Lung microvascular endothelial cell (primary cell): ENCODE measurements around the gene MGST1. TPM values are rescaled to one million over a fixed set of nuclear protein-coding genes. Genes with fewer than 3 reads are reported as not detected.
A peak's percentile ranks its signal among the peaks of the same experiment; 100 is the strongest.

Source experiments
- DNase-seq, 2 donors: peaks; one replicate each; pipeline versions ENCODE4 v3.0.0 to v3.0.0-alpha.2; 2010; ENCODE audit warnings: low read depth in 2 of 2
- total RNA-seq: library from RNA; depleted of rRNA; stranded (reverse); fragments of >200 nt; gene quantifications from 2 replicates; pipeline ENCODE4 v1.2.1, GENCODE V29; 2014

The MGST1 gene, protein sequence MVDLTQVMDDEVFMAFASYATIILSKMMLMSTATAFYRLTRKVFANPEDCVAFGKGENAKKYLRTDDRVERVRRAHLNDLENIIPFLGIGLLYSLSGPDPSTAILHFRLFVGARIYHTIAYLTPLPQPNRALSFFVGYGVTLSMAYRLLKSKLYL
- total RNA-seq, result 10.5 and 12.9 TPM in 2 replicates

DNA sequence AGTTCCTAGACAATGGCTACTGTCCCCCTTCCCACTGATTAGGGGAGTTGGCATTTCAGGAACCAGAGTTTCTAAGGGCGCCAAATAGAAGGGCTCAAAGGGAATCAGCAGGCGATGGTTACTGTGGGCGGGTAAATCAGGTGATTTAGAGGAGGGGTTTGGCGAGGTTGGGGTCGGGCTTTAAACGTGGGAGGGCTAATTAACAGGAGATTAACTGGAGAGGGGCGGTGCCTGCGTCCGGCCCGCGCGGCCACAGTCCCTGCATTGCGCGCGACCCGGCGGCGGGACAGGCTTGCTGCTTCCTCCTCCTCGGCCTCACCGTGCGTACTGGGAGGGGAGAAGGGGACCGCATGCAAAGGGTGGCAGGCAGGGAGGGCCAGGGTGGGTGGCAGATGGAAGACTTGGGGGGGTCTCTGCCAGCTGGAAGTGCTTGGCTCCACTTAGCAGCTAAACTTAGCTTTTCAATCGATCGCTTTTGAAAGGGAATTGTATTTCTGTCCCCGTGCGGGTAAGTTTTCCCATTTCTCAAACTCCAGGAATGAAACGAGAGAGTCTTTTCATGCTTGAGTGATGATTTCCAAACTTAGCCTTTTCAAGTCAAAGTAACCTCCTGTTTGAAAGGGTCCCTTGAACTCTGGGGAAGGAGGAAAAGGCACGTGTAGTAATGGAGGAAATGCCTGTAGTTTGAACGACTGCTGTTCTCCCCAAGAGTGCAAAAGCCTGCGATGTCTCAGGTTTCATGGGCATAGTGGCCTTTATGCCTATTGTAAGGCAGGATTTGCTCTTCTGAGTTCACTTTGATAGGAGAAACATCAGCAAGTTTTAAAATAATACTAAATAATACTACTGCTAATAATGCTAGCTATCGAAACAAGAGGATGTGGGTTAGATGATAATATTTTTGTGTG is at the start of gene MGST1:
Gene MGST1 (plus strand): TSS at position 255 of the 908 bp plus-strand sequence. CDS start 6,608 bp downstream, outside the sequence.
- DNase-seq, result peak; percentile 66 to 80

DNA sequence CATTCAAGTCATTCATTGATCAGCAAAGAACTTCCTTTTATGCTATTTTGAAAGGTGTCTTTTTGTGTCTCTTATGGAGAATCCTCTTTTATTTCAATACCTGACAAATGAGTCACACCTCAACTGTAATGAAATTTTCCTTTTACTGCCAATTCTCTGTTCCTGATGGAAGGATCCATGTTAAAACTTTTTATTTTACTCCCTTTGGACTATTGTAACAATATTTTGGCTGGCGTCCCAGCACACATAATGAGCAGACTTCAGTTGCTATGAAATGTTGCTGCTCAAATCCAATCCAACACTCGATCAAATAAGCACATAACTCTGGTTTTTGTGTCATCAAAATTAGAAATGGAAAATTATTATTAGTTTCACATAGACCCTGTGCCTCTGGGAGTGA is 48.0 kb upstream of the MGST1 start:
- peak in 1 of 2 donors; percentile 1 for DNase-seq

DNA sequence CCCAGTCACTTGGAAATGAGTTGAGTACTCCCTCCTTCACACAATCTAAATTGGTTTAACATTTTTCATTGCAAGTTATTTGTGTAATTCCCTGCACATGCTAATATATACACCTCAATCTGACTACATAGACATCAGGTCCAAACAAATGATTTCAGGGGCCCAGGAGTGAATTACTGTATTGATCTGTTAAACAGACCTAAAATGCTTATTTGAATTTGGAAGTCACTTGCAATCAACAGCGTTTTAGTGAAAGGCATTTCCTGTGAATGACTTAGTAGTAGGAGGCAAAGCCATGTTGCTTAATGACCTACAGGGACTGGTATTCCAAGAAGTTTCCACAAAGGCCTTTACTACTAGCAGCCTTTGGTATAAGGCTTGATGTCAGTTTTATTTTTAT is 47.3 kb upstream of the MGST1 start:
- DNase-seq, result no peak

DNA sequence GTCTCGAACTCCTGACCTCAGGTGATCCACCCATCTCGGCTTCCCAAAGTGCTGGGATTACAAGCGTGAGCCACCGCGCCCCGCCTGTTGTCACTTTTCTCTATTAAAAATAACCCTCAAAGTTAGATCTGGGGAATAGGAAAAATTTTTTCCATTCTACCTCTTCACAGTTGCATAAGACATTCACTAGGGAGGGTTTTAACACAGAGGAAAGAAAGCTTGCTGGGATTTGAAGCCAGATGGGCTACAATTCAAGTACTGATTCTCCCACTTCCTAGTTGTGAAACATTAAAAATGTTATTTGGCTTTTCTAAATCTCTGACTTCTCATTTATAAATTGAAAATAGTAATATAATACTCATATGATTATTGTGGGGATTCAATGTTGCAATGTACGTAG is 46.7 kb upstream of the MGST1 start:
- no peak for DNase-seq

DNA sequence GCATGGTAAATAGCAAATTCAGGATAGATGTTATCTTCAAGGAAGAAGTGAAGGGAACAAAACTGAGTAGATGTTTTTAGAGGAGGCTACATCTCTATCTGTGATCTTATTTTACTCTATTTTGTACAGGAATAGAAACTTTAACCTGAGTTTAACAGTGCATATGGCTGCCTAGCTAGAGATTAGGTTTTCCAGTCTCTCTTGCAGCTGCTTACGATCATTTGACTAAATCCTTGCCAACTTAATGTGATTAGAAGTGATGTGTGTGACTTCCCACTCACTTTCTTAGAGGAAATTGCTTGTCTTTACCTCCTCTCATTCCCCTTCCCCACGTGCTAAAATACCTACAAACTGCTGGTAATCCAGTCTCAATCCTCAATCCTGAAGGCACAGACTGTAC is 43.5 kb upstream of the MGST1 start:
- DNase-seq, result no peak

DNA sequence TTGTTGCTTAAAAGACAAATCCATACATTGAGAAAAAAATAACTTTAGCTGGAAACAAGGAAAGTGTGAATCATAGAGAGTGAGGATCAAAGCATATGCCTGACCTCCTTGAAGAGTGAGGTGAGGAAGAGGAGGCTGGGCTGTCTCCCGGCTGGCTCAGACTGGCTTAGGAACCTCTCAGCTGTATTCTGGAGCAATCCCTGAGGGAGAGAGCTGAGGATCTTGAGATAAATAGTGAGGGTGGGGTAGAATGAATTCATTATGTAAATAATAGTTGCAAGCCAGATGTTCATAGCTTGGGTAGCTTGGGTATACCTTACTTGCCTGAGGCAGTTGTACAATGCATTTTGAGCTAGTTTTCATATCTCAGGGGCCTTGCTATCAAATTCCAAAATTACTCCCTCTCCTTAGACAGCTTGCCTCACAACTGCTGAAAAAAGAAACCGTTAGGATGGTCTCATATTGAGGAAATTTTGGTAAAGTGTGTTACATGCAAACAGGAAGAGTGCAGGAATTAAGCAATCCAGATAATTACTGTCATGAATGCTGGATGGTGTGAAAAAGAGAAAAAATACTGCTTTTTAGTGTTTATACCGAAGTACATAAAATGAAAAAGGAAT is 39.5 kb upstream of the MGST1 start:
- DNase-seq, result no peak

DNA sequence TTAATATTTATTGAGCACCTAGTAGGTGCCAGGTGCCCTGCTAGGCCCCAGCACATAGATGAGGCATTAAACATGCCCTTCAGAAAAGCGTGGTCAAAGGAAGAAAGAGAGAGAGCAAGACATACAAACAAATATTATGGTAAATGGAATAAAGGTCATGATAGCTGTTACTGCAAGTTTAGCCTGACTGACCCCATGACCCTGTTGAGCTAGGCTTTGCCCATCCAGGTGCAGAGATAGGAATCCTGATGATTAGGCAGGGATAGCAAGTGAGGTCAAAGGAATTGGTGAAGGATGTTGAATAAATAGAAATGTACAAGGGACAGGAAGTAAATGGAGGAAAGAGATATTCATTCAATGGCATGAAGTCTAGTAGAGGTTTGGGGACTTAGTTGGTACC is 36.5 kb upstream of the MGST1 start:
- no peak for DNase-seq

DNA sequence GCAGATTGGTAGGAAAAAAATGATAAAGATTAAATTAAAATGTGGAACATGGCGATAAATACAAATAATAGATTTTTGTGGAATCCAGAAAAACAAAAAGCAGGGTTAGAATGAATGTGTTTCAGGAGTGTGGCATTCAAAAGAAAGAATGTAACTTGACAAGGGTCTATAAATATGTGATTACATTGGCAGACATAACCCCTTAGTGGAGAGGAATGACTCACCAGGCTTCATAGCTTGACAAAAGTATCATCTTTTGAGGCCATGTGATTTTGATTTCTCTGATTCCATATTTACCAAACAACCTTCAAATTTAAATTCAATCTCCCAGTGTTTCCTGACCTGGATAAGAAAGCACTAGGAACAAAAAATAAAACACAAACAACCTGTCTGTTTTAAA is 24.4 kb upstream of the MGST1 start:
- DNase-seq, result no peak

DNA sequence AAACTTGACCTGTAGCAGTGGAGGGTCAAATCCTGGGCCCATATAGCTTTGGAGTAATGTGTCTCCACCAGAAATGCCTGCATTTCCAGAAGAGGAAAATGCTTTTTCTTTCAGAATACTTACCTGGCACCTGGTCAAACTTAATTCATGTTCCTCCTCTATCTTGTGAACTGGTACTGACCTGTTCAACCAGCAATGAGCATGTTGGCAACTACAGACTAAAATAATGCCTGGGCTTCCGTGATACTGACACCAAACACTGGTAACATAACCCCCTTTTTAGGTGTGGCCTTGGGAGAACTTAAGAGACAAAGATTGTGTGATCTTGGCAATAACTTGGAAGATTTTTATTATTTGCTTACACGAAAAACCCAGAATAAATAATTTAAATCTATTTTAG is 23.8 kb upstream of the MGST1 start:
- DNase-seq, result no peak

DNA sequence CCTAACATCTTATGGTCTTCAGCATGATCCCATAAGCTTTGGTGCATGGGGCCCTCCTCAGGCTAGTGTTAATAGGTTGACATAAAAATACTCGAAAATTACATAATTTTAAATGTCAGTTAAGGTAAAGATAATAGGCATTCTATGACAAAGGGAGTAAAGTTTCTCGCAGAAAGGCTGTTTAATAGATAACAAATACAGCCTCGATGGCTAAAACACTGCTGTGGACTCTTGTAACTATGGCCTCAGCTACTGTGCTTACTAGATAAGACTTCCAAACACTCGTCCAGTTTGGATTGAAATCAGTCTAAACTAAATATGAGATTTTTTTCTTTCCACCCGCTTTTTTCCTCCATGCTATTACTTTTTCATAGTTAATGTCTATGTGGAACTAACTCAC is 23.2 kb upstream of the MGST1 start:
- DNase-seq, result no peak

DNA sequence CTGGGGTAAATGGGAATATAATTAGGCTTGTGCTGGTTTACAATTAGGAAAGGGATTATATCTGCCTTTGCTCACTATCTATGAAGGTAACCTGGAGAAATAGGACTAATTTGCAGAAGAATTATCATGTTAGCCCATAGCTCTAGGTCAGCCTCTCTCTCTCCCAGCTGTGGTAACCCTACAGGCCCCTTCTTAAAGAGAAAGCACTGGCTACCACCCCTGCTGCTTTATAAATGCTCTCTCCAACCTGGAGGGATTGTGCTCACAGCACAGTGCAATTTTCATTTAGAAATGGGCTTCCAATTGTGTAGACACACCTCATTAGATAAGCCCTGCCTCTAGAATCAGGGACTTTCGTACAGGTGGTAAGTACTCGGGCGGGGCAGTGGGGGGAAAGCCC is 22.7 kb upstream of the MGST1 start:
- DNase-seq, result no peak

DNA sequence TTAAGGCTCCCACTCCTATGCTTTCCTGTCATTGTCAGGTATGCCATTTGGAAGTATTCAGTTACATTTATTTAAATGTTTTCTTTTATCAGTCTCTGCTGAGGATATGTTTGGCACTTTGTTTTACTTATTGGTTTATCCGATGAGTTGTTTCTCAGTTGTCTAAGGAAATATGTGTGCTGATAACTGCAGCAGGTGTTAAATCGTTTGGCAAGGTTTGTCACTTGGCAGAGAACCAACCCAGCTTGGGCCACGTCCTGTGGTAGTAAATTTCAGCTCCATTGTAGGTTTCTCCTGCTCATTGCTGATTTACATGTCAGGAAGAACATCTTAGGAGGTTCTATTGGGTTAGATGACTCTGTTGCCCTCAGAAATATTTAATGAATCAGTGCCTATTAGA is 22.0 kb upstream of the MGST1 start:
- DNase-seq, result peak in 1 of 2 donors; percentile 25

DNA sequence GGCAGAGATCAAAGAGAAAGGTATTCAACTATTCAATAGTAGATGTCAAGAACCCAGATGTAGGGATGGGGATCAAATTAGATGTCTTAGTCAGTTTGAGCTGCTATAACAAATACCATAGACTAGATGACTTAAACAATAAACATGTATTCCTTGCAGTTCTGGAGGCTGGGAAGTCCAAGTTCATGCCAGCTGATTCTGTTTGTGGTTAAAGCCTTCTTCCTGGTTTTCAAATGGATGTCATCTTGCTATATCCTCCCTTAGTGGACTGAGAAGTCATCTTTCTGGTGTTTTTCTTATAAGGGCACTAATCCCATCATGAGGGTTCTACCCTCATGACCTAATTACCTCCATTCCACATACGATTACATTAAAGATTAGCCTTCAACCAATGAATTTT is 19.5 kb upstream of the MGST1 start:
- DNase-seq, result no peak

DNA sequence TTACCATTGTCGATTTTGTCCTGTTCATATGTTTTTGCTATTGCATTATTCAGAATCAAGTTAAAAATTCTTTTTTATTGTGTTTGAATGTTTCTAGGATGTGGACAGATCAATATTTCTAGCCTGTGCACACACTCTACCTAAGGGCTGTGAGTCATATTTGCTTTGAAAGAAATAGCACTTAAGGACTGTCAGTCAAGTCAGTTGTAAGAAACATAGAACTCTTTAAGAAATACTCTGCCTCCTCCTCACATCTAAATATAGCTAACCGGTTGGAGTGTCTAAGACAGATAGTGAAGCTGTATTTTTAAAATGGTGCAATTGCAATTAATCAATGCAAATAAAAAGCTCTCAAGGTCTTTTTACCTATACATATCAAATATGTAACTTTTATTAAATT is 17.9 kb upstream of the MGST1 start:
- DNase-seq, result no peak

DNA sequence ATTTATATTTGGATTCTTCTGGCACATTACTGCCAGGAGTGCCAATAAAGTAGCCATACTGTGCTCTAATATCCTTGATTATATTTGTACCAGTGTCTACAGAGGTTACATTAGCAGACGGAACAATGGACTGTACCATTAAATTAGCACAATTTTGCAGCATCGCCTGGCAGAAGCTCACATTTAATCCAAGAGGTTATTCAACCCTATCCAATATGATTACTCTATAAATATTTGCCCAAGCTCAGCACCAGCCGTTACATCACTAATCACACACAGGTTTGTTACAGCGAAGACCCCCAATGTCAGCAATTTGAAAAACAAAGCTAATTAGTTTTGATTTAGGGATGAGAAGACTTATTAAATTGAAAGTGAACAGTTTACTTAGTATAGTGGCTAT is 16.9 kb upstream of the MGST1 start:
- DNase-seq, result no peak

DNA sequence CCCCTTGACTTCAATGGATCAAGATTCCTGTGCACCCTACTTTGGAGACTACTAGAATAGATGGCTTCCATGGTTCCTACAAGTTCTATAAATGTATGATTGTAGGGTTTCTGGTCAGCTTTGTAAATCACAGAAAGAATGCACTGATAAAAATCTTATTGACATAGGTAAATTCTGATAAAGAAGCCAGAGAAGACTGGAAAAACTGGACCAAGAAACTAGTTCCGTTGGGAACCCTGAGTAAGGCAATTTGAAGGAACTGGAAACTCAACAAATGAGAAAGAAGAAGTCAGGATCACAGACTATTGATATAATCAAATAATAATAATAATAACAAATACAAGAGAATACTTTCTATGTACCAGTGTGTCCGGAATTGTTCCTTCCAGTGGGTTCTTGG is 15.4 kb upstream of the MGST1 start:
- no peak for DNase-seq

DNA sequence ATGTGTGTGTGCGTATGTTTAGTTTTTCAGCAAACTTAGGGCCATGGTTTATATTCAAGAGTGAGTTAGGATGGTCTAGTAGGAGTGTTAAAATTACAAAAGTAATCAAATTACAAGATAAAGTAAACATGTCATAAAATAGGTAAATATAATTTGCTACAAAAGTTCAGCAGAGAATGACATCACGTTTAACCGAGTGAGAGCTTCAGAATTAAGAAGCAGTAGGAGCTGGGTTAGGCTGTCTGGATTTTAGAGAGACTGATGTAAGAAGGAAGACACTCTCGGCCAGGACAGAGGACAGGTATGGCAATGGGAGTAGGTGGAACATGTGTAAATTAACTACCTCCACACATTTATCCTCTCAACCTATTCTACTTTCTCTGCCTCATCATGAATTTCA is 11.6 kb upstream of the MGST1 start:
- DNase-seq, result no peak

DNA sequence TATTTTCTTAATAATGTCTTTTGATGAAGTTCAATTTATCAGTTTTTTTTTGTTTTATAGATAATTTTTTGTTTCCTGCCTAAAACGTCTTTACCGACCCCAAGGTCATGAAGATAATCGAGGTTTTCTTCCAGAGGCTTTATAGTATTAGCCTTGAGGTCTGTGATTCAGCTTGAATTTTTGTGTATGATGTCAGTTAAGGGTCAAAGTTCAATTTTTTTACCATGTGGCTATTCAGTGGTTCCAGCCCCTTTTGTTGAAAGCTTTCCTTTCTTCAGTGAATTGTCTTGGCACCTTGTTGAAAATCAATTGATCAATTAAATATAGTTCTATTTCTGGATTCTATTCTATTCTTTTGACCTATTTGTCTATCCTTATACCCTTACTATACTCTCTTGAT is 3.2 kb upstream of the MGST1 start:
- no peak for DNase-seq

DNA sequence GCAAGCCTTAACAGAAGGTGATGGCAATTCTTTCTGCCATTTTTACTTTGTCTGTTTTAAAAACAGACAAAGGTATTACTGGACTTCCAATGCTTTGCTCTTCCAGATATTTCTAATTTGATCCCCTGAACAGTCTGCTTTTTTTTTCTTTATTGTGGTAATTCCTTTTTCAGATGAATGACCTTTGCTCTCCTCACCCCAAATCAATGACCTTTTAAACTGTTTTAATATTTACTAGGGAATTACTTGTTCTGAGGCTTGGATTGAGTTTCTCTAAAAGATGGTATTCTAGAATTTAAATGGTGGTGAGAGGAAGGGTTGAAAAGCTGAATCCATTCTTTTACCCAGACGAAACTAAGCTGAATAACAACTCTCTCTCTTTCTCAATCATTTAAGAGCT is 2.3 kb upstream of the MGST1 start:
- no peak for DNase-seq

DNA sequence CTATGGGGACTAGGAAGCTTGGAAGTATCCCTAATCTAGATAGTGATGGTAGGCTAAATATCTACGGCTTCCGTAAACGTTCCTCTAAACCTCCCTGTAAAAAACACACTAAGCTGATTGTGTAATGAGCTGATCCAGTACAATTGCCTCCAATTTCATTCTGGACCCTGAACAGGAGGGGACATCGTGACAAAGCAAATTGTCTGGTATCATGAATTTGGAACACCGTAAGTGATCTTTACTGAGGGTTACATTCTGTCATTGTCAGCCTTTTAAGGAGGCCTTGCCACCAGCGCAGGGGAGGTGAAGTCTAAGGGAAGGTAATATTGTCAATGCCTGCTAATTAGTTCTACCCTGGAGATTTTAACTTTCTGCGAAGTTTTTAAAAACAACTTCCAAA is 487 bp upstream of the MGST1 start:
- DNase-seq, result peak in 1 of 2 donors; percentile 11

DNA sequence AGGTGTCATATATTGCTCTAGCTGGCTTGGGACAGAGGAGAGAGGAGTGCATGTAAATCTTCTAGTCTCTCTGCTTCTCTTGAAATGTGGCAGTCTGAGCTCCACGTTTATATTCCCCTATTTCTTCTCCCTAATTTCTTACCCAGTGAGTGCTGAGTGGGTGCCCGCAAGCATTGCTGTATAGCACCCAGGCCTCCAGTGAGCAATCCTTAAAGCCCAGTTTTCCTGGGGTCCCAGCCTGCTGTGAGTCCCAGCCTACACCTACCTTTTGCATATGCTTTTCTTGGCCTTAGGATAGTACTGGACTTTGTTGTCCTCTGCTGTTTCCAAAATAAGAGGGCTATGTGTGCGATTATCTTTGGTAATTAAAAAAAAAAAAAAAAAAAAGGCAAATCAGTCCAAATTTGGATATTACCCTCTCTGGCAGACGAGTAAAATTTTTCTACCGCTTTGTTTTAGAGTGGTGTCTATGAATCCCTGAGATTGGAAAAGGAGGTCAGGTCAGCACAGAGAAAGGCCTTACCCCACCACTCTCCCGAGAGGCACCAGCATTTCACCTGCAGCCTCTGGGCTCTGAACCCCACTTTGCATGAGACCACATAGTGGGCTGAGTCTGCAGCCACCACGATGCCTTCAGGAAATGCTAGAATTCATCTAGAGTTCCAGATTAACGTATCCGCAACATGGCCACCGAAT is 1.1 kb downstream of the MGST1 start:
- peak; percentile 6 to 10 for DNase-seq

DNA sequence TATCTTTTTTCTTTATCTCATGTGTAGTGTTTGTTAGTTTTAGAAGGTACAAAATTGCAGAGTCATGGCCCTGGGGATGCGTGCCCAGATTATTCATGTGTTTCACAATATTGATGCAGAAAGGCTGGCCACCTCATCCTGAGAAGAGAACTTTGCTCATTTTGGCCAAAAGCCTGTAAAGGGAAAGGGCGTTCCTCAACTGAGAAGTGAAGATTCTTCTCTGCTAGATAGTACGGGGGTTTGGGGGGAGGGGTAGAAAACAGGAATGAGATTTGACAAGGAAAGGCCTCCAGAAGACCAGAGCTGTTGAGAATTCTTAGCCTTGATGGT is 1.7 kb downstream of the MGST1 start:
- peak; percentile 71 to 74 for DNase-seq
